HepG2 (cell line): ENCODE measurements around the gene FBLIM1. TPM values are rescaled to one million over a fixed set of nuclear protein-coding genes. Genes with fewer than 3 reads are reported as not detected.
A peak's percentile ranks its signal among the peaks of the same experiment; 100 is the strongest.

ENCODE experiments used
- CREB3 ChIP-seq: sonication (generic); formaldehyde crosslinking; IDR thresholded peaks from 2 replicates; pipeline ENCODE4 v1.5.0; 2020; ENCODE audit warnings: missing genetic modification reagents
- FOXC1 ChIP-seq: sonication (generic); formaldehyde crosslinking; IDR thresholded peaks from 2 replicates; pipeline ENCODE4 v1.8.0; 2022; ENCODE audit warnings: mild to moderate bottlenecking, missing genetic modification reagents, borderline replicate concordance
- GMEB1 ChIP-seq: sonication (generic); formaldehyde crosslinking; IDR thresholded peaks from 2 replicates; pipeline ENCODE4 v1.5.1; 2020; ENCODE audit warnings: missing genetic modification reagents, mild to moderate bottlenecking, borderline replicate concordance
- RNF219 ChIP-seq: sonication (generic); formaldehyde crosslinking; IDR thresholded peaks from 2 replicates; pipeline ENCODE4 v1.5.0; 2020; ENCODE audit warnings: mild to moderate bottlenecking, missing genetic modification reagents
- RXRB ChIP-seq: IDR thresholded peaks from 2 replicates; pipeline ENCODE4 v1.6.1; 2016; ENCODE audit warnings: borderline replicate concordance, missing genetic modification reagents, missing compliant biosample characterization
- SOX13 ChIP-seq, 3 experiments: fragments of 450-650 bp in 1 of 3; sonication (generic) in 1 of 3; formaldehyde crosslinking in 1 of 3; IDR thresholded peaks in 2 of 3; conservative IDR thresholded peaks in 1 of 3; 2 replicates each; pipeline versions ENCODE4 v1.5.0 to v1.6.1; 2016 to 2020; ENCODE audit warnings: antibody characterized with exemption in 1 of 3, mild to moderate bottlenecking in 1 of 3, missing compliant biosample characterization in 1 of 3, missing genetic modification reagents in 1 of 3, moderate library complexity in 1 of 3
- ZNF430 ChIP-seq: sonication (generic); formaldehyde crosslinking; IDR thresholded peaks from 2 replicates; pipeline ENCODE4 v1.9.0; 2021; ENCODE audit warnings: mild to moderate bottlenecking, missing genetic modification reagents
- ZNF543 ChIP-seq: sonication (generic); formaldehyde crosslinking; IDR thresholded peaks from 2 replicates; pipeline ENCODE4 v1.4.0; 2020; ENCODE audit warnings: mild to moderate bottlenecking, missing genetic modification reagents
- ZNF556 ChIP-seq: sonication (generic); formaldehyde crosslinking; IDR thresholded peaks from 2 replicates; pipeline ENCODE4 v1.4.0; 2020; ENCODE audit warnings: mild to moderate bottlenecking, missing genetic modification reagents, borderline replicate concordance
- ZNF776 ChIP-seq: sonication (generic); formaldehyde crosslinking; IDR thresholded peaks from 2 replicates; pipeline ENCODE4 v1.4.0; 2020; ENCODE audit warnings: mild to moderate bottlenecking, missing genetic modification reagents
- polyA plus RNA-seq, 8 experiments: library from polyadenylated mRNA; depleted of rRNA in 3 of 8; stranded (reverse) in 7 of 8; unstranded in 1 of 8; fragments of >200 nt; fragmentation: Illumina TruSeq in 4 of 8; extraction: Trizol in 4 of 8; gene quantifications; 2 replicates each; pipeline versions ENCODE4 v1.2.1 to v1.2.3, GENCODE V29; 2011 to 2016; ENCODE audit warnings: low read depth in 4 of 8, missing spikeins in 1 of 8, mixed read lengths in 1 of 8; ENCODE audit not compliant: insufficient read depth in 1 of 8
- total RNA-seq, 5 experiments: library from RNA; depleted of rRNA; stranded (reverse); fragments of >200 nt; fragmentation: Illumina TruSeq; extraction: Trizol; gene quantifications; 2 replicates each; pipeline ENCODE4 v1.2.3, GENCODE V29; 2016; ENCODE audit warnings: low read depth in 1 of 5

FBLIM1 gene
- total and polyA plus RNA-seq, 2 of the 13 experiments (the other 11 are each of a cell fraction or from before 2014, with no cell fraction given): 10.6 to 23.0 TPM

- TF ChIP-seq ZNF556 (CRISPR knock-in tag) (peak; percentile 19; the same call in 1 of the 2 replicates), ZNF543 (no peak), GMEB1 (CRISPR knock-in tag) (no peak), RNF219 (CRISPR knock-in tag) (no peak), ZNF430 (CRISPR knock-in tag) (no peak), CREB3 (CRISPR knock-in tag) (no peak), RXRB (0 out of 2 replicates have a peak, but pooled peaks have one; percentile 15), FOXC1 (CRISPR knock-in tag) (no peak), SOX13 (IDR thresholded peaks at IDR 0.05) (no peak), SOX13 (CRISPR knock-in tag; conservative IDR thresholded peaks at IDR 0.05 in 1 of 2, IDR thresholded peaks at IDR 0.05 in 1 of 2) (peak in 1 of 2 experiments; percentile 51; a peak in 1 of 4 replicates), ZNF776 (CRISPR knock-in tag) (no peak)
Observed at GRCh38 chr1:15804060-15804459, 45.5 kb downstream of the FBLIM1 start (continued).
